ENCODE results near the gene RTP3. TPM values are rescaled to one million over a fixed set of nuclear protein-coding genes. Genes with fewer than 3 reads are reported as not detected.

The RTP3 gene
- total RNA-seq, 3 donors from 2014 or later (not counting 1 experiment from before 2014, with no cell fraction given) = not detected

DNA sequence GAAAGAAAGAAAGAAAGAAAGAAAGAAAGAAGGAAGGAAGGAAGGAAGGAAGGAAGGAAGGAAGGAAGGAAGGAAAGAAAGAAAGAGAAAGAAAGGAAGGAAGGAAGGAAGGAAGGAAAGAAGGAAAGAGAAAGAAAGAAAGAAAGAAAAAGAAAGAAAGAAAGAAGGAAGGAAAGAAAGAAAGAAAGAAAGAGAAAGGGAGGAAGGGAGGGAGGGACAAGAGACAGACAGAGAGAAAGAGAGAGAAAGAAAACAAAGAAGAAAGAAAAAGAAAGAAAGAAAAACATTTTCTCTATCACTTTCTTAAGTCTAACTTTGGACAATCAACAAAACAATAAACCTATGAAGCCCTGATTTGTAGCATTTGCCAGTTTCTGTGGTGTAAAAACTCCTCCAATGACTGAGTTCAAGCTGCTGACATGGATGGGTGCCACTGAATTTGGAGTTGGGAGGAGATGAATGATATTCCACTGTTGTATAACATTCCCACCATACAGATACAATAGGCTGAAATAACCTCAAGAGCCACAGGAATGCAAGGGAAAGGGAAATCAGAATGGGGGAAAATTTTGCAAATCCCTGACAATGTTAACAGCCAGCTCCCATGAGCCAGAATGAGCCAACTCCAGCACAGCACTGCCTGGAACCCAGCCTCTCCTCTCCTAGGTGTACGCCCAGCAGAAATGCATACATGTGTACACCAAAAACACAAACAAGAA lies 15.0 kb upstream of the RTP3 start:
- H3K36me3 Mint-ChIP-seq = no peaks in the 10 kb centered on the region
- ATAC-seq (no peak), DNase-seq (no peak)
- H3K36me3 ChIP-seq (ENCODE audit: control insufficient read depth, insufficient read depth, low read length) = no peaks in the 10 kb centered on the region
- TF ChIP-seq, protein P1, sequence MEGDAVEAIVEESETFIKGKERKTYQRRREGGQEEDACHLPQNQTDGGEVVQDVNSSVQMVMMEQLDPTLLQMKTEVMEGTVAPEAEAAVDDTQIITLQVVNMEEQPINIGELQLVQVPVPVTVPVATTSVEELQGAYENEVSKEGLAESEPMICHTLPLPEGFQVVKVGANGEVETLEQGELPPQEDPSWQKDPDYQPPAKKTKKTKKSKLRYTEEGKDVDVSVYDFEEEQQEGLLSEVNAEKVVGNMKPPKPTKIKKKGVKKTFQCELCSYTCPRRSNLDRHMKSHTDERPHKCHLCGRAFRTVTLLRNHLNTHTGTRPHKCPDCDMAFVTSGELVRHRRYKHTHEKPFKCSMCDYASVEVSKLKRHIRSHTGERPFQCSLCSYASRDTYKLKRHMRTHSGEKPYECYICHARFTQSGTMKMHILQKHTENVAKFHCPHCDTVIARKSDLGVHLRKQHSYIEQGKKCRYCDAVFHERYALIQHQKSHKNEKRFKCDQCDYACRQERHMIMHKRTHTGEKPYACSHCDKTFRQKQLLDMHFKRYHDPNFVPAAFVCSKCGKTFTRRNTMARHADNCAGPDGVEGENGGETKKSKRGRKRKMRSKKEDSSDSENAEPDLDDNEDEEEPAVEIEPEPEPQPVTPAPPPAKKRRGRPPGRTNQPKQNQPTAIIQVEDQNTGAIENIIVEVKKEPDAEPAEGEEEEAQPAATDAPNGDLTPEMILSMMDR (IDR thresholded peaks at IDR 0.05) = no peak
- 88% methylated on average over 1 of the region's 1 CpG for whole genome bisulfite sequencing (ENCODE audit: insufficient coverage)
- peaks cover 16% of the 10 kb centered on the region in 2 donors for H3K27me3 Mint-ChIP-seq (ENCODE audit: low read depth in 2 of 2)
- no peak overlapping the region for H3K4me3 ChIP-seq (ENCODE audit: low read length)
- H3K27me3 ChIP-seq (ENCODE audit: control insufficient read depth, insufficient read depth, low read length) = no peaks in the 10 kb centered on the region
- H3K27ac Mint-ChIP-seq = no peak overlapping the region
- H3K9me3 Mint-ChIP-seq = no peaks in the 10 kb centered on the region
- no peak overlapping the region for H3K4me3 Mint-ChIP-seq
- H3K9me3 ChIP-seq (ENCODE audit: control insufficient read depth, insufficient read depth, low read length) = no peaks in the 10 kb centered on the region
- no peaks in the 10 kb centered on the region for H3K4me1 ChIP-seq (ENCODE audit: control insufficient read depth, insufficient read depth, low read length)
- no peak overlapping the region for H3K27ac ChIP-seq (ENCODE audit: low read length)
- intact Hi-C loops (cut with micrococcal nuclease) = no loop called here
- H3K4me1 Mint-ChIP-seq = no peaks in the 10 kb centered on the region

DNA sequence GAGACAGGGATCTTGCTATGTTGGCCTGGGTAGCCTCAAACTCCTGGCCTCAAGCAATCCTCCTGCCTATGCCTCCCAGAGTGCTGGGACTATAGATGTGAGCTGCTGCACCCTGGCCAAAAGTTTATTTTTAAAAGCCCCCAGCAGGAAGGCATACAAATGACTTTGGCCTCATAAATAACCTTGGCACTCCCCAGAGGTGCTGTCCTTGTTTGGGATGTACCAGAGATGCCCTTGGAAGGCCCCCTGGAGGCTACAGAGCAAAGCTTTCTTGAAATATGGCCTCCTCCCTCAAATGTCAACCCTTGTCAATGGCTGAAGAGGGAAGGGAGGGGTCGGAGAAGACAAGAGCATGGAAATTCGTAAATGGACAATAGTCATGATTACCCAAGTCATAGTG lies 14.0 kb upstream of the RTP3 start:
- DNase-seq (no peak), ATAC-seq (no peak)
- no peaks in the 10 kb centered on the region for H3K36me3 Mint-ChIP-seq
- no peaks in the 10 kb centered on the region for H3K27me3 ChIP-seq (ENCODE audit: control insufficient read depth, insufficient read depth, low read length)
- peaks cover 3 to 5% of the 10 kb centered on the region in 2 donors for H3K4me1 Mint-ChIP-seq
- H3K4me3 ChIP-seq (ENCODE audit: low read length) = no peak overlapping the region
- peaks cover 9 to 11% of the 10 kb centered on the region in 2 donors for H3K27me3 Mint-ChIP-seq (ENCODE audit: low read depth in 2 of 2)
- no peaks in the 10 kb centered on the region for H3K36me3 ChIP-seq (ENCODE audit: control insufficient read depth, insufficient read depth, low read length)
- no peak overlapping the region for H3K27ac Mint-ChIP-seq
- 82% methylated on average over 2 of the region's 2 CpGs for WGBS (ENCODE audit: insufficient coverage)
- no peaks in the 10 kb centered on the region for H3K9me3 ChIP-seq (ENCODE audit: control insufficient read depth, insufficient read depth, low read length)
- no peak overlapping the region for H3K4me3 Mint-ChIP-seq
- intact Hi-C loops (cut with micrococcal nuclease) = no loop called here
- H3K9me3 Mint-ChIP-seq = no peaks in the 10 kb centered on the region
- H3K27ac ChIP-seq (ENCODE audit: low read length) = no peak overlapping the region
- peaks cover 4% of the 10 kb centered on the region for H3K4me1 ChIP-seq (ENCODE audit: control insufficient read depth, insufficient read depth, low read length)
- TF ChIP-seq, protein P1 (IDR thresholded peaks at IDR 0.05) = no peak

DNA sequence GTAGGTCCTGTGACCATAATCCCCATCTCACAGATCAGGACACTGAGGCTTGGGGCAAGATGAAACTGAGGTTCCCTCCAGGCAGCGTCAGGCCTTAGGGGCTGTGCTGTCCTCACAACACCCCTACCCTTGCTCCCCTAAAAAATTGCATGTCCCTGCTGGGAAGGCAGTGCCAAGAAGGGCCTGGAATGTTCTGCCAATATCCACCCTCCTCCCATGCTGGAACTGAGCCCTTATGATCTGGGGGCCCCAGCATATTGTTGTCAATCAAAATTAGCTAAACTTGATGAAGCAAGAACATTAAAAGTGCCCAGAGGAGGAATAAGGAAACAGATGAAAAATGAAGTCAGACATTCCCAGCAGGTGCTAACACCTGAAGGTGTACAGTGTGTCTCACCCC lies 13.4 kb upstream of the RTP3 start:
- intact Hi-C loops (cut with micrococcal nuclease) = no loop called here
- no peaks in the 10 kb centered on the region for H3K9me3 Mint-ChIP-seq
- TF ChIP-seq, protein P1 (IDR thresholded peaks at IDR 0.05) = no peak
- DNase-seq (no peak), ATAC-seq (no peak)
- H3K4me1 Mint-ChIP-seq = peaks cover 8 to 10% of the 10 kb centered on the region in 2 donors
- Histone ChIP-seq H3K4me3 (ENCODE audit: low read length) (no peak overlapping the region), H3K9me3 (ENCODE audit: control insufficient read depth, insufficient read depth, low read length) (no peaks in the 10 kb centered on the region), H3K27ac (ENCODE audit: low read length) (no peak overlapping the region), H3K4me1 (ENCODE audit: control insufficient read depth, insufficient read depth, low read length) (peaks cover 10% of the 10 kb centered on the region), H3K36me3 (ENCODE audit: control insufficient read depth, insufficient read depth, low read length) (no peaks in the 10 kb centered on the region), H3K27me3 (ENCODE audit: control insufficient read depth, insufficient read depth, low read length) (no peaks in the 10 kb centered on the region)
- H3K27ac Mint-ChIP-seq = no peak overlapping the region
- WGBS (ENCODE audit: insufficient coverage) = 89% methylated on average over 1 of the region's 1 CpG
- H3K27me3 Mint-ChIP-seq (ENCODE audit: low read depth in 2 of 2) = peaks cover 3 to 8% of the 10 kb centered on the region in 2 donors
- H3K36me3 Mint-ChIP-seq = no peaks in the 10 kb centered on the region
- no peak overlapping the region for H3K4me3 Mint-ChIP-seq
